Stimulated activated CD8-positive, alpha-beta memory T cell treated with anti-CD3 and anti-CD28 coated beads, Interleukin-2, amount 100 ng/mL, for 48 hours (primary cell): ENCODE measurements around the gene CNIH1.

Experiments
- DNase-seq, 2 donors: peaks; one replicate each; pipeline ENCODE4 v3.0.0-alpha.2; 2020; ENCODE audit warnings: low read depth in 2 of 2

The CNIH1 gene

DNA sequence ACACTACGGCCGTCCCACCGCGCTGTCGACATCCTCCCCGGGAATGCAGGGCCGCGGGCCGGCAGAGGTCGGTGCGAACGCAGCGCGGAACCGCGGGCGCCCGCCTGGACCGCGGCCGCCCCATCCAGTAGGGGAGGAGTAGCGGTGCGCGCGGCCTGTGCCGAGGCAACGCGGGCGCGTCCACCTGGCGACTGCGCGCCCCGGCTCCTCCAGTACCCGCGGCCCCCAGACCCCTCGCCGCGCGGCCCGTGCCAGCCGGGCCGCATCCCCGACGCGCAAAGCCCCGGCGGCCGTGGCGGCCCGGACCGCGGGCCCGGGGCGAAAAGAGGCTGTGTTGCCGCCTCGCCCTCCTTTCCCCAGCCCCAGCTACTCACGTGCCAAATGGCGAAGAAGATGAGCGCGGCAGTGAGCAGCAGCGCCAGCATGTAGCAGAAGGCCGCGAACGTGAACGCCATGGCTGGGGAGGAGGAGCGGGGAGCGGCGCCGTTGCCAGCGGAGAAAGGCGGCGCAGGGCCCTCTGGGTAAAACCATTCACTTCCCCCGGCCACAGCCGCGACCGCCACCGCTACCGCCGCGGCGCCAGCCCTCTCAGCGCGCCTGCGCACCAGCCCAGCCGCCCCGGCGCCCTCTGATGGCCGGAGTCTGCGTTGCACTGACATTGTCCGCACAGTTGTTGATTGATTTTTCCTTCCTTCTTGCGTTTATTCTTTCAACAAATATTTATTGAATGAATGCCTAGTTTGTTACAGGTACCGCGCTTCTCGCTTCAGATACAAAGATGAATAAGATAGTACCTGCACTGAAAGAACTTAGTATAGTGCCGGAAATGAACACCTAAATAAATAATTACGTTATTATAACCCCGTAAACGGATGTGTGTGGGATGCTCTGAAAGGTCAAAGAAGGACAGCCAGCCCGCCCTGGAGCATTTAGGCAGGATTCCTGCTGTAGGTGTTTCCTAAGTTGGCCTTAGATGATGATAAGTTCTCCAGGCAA, at the start of gene CNIH1:
Gene CNIH1 (minus strand): TSS at position 502 of the 996 bp plus-strand sequence. CDS start 47 bp downstream, at position 455.
- DNase-seq: peak; percentile 90

DNA sequence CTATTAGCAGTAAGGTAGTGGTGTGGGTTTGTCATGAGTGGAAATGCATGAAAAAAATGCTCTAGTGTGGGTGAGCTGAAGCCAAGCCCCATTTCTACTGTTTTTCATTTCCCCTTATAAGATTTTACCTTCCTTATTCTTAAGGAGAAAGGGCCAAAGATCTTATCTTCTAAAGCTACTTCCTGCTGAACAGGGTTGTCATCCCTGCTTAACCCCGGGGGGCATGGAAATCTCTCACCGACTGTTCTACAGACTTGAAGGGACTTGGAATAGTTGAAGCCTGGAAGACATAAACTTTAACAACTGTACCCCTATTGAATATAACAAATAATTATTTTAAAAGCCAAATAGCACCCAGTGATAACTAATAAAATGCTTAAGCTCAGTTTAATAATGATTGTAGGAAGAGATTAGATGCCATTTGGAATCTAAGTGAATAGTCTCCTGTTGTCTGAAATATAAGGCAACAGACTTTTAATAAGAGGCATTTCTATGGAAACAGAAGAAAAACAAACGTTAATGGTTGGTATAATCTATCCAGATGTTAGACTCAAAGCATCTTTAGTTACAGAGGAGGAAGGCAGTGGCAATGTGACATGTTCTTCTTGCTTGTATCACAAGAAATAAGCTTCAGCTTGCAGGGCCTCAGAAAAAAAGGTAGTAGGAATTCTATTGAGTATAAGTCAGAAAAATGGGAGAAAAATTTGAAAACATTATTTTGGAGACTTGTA, 49.4 kb upstream of the CNIH1 start:
- DNase-seq: no peak

DNA sequence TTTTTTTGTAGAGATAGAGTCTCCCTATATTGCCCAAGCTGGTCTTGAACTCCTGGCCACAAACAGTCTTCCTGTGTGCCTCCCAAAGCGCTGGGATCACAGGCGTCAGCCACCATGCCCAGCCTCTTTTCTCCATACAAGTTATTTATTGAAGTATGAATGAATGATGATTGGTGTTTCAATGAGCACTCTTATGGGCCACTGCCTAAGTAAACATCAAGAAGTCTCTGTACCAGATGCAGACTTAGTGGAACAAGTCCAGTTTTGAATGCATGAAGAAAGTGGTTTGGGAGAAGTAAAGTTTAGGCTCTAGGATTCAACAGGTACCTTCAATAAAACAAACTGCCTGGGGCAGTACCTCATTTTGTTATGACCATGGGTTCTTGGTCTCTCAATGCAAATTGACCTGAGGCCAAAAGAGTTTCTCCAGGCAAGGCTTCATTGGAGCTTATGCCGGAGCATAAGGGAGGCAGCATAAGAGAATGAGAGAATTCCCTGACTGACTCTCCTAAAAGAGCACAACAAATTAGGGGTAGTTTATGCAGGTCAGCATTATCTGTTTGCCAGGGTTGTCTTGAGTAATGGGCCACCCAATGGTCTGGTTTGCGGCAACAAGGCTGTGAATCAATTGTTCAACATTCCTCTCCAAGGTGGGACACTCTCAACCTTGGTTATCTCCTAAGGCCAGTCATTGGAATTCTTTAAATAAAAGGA, 48.7 kb upstream of the CNIH1 start:
- DNase-seq: no peak

DNA sequence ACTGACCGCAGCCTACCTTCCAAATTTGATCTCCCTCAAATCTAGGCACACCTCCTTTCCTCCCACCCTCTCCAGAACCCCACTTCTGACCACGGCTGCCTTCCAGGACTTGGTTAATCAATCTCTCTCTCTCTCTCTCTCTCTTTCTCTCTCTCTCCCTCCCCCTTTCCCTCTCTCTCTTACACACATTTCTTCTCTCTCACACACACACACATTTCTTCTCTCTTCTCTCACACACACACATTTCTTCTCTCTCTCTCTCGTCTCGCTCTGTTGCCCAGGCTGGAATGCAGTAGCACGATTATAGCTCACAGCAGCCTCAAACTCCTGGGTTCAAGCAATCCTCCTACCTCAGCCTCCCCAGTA, 48.1 kb upstream of the CNIH1 start:
- DNase-seq: no peak

DNA sequence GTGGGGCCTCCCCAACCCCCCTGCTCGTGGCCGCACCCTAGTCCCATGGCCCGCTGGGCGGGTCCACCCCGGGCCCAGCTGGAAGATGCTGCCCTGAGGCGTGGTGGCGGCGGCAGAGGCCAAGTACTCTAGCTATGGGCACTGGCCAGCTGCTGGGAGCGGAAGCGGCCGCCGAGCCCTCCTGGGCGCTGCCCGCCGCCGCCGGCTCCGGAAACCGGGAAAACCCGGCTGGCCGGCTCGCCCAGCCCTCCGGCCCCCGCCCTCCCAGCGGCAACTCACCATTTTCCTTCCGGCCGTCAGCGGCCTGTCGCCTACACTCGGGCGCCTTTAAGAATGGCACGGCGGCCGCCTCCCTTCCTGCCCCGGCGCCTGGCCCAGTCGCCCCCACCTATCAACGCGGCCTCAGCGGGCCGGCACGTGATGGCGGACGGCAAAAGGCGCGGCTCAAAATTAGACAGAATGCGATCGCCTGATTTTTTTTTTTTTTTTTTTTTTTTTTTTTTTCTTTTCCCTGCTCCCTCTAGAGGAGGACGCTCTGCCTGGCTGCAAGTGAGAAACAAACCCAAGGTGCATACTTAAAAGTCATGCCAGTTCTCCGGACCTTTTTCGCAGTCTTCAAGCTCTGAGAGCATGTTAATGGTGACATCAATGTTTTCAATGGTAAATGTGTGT, 47.6 kb upstream of the CNIH1 start, which contains the start of gene GMFB:
Gene GMFB (minus strand): TSS at position 335 of the 672 bp plus-strand sequence. CDS start 53 bp downstream, at position 282.
- peak; percentile 78 to 81 for DNase-seq

DNA sequence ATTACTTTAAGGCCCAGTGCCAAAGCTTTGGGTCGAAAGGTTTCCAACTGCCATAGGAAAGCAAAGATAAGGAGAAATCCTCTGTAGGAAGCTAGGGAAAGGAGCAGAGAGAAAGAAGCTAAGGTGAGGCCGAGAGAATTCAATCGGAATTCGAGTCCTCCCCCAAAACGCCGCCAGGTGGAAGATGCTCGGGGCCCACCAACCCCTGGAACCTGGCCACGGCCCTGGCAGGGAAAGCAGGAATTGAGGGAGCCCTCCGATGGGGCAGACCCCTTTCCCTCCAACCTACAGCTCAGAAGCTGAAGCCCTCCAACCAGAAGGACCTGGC, 47.1 kb upstream of the CNIH1 start:
- no peak for DNase-seq

DNA sequence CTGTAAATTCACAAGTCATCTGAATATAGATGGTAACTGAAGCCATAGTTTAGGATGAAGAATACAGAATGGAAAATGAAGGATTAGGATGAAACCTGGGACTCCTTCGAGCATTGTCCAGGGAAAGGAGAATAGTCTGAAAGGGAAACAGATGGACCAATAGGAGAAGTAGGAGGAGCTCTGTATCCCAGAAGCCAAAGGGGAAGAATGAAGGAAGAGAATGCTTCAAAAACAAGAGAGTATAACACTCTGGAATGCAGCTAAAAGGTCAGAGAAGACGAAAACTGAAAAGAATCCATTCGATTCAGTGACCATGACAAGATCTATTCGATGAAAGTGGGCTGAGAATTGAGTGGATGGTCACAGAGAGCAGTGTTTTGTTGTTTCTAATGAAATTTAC, 46.6 kb upstream of the CNIH1 start:
- DNase-seq: no peak

DNA sequence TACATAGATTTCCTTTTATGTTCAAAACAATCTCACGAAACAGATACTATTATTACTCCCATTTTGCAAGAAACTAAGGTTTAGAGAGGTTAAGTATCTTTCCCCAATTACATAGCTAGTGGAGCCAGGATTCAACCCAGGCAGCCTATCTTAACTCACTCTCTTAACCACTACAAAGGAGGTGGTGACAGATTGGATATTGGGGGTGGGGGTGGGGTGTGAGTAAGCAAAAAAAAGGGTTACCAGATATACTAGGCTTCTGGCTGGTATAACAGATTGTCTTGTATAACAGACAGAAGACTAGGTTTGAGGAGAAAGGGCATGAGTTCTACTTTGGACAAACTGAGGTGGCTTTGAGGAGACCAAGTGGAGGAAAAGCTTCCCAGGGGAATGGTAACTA, 45.5 kb upstream of the CNIH1 start:
- no peak for DNase-seq

DNA sequence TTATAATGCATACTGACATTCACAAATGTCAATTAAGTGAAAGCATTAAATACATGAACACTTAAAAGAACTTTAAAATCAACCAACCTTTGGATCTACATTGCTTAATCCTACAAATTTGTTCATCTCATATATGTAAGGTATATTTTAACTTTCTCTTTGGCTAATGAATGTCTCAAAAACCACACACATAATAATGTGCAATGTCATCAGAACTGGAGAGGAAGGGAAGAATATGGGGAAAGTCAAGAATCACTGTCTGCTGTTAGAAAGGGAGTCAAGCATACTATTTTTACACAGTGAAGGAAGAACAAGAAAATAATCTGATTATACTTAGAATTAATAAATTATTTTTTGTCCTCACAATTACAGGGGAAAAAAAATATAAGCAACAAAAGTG, 42.7 kb upstream of the CNIH1 start:
- no peak for DNase-seq

DNA sequence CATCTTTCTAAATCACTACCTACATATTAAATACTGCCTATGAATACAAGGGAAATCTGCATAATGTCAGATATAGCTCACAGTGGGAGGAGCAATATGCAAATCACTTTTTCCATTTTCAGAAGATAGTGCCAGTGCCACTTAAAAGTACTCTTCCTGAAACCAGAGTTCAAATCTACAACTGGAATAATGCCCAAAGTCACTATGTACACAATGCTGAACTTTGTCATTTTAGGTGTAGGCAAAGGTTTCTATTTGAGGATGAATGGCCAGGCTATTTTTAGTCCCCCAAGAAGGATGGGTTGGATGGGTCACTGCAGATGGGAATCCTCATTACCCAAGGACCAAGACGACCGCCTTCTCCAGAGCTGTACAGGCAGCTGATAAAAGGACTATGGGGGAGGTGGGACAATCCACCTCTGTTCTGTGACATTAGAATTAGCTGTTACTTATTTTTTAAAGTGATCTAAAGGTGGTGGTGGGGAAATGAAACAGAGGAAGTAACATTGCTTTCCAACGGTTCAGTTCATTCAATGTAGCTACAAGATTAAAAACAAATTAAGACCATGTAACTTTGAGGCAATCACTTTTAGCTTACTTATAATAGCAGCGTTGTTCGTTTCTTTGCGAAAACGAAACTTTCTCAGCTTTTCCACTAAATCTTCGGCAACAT, 42.0 kb upstream of the CNIH1 start:
- DNase-seq: no peak

DNA sequence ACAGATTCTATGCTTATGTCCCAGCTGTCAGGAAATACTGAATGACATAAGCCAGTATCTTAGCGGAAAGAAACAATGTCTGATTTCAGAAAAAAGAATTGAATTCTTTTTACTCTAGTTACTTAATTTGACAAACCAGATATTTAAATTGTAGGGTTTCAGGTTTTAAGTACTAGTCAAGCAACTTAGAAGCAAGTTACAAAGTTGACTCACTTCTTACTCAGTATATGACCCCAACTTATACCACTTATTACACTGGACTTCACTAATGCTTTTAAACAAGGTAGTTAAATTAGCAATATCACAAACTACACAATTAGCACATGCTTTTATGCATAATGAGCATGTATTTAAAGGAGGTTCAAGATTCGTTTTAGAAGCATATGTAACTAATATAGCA, 40.5 kb upstream of the CNIH1 start:
- no peak for DNase-seq

DNA sequence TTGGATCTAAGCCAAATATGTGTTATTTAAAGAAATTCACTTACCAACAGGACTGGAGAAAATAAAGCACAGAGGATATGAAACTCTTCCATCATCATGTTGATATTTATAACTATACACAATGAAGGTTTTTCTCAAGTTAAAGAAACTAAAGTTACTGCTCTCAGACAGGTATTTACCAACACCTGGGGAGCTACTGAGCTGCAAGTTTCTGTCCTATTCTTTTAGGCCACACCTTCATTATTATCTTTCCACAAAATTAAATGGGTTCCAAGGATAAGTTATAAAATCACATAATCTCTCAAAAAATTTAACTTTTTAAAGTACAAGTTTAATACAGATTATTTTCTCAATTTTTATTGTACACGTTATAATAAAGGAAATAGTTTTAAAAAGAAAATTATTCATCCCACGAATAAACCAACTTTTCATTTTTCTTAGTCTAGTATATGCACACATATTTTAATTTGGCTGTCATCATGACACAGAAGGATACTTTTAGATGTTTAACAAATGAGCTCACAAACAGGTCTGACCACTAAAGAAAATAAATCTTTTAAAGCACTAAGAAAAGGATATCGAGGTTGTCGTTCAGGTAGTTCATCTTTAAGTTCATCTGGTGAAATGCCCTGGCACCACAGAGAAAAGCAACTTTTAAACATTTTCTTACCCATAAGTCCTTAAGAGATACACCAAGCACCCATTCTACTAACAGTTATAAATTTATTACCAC, 39.8 kb upstream of the CNIH1 start:
- no peak for DNase-seq

DNA sequence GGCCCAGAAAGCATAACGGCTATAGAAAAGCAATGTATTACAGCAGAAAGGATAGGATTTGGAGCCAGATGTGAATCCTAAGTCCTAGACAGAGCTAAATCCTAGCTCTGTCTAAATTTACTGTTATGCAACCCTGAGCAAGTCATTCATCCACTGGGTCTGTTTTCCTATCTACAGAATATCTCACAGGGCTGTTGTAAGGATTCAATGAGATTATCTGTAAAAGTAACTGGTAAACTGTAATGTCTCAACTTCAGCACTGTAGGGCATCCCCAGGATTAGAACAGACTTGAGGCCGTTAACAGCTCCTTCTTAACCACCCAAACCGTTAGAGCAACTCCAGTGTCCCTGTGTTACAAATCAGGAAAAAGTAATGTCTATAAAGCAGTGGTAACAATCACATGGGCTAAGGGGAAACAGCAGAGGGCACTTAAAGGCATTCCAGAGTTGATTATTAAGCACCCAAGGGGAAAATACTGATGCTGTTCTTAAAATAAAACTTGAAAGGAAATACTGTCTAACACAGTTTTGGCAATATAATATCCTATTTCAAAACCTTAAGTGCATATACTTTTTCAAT, 37.6 kb upstream of the CNIH1 start:
- no peak for DNase-seq

DNA sequence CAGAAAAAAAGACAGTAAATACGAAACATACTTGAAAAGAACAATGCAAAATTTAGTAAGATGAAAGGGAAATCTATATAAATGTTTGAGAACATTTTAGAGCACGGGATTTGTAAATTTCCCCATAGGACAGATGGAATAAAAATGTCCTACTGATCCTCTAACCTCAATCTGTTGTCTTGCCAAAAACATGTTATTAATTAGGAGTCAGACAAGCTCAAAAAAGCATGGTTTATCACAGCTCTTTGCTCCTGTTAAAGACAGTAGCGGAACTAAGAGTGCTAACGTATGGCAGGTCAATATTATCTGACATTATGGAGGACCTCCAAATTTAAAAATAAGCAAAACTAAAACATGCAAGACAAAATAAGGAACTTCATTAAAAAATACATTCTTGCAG, 34.7 kb upstream of the CNIH1 start:
- no peak for DNase-seq

DNA sequence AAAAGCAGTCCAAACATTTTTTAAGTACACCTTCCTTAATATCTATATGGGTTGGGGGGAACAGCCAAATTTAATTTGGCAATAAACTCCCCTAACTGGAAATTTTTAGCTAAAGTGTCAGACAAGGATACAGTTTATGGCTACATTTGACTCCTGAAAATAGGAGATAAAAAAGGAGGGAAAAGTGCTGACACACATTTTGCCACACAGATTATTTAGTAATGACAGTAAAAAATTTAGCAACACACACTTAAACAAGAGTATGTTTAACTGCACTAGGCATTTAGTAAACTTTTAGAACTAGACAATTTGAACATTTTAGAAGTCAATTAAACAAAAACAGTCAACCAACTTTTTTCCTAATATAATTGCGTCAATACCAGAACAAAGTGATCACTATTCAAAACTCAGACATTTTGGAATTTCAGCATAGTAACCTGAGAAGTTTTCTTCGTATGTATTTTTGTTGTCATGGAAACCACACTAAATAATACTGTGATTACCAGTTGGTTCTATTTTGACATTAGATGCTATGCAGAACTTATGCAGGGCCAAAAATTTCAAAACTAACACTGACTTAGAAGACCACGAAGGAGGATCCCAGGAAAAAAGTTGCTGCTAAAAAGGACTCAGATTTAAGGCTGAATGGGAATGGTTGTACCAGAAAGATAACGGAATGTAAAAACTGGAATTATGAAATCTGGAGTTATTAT, 34.2 kb upstream of the CNIH1 start:
- no peak for DNase-seq

DNA sequence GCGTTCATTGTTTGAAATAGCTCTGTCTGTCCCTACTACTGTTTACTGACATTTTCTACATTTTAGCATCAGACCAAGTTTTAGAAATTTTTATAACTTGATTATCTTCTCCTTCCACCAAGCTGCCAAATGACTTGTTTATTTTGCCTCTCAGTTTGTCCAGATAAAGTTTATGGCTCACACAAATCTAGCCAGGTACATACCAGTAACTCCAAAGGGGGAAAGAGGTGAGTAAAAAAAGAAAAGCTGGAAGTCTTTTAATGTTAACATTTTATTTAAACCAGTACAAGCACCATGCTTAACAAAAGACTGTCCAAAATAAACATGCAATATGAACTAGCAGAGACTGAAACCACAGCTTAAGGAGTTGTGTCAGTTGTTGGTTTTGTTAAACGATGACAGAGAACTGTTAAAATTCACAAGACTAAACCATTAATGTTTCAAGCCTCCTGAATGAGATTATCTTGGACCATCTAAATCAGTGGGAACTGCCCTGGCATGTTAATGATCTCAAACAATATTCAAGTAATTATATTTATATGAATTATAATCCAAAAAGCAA, 33.1 kb upstream of the CNIH1 start:
- no peak for DNase-seq

DNA sequence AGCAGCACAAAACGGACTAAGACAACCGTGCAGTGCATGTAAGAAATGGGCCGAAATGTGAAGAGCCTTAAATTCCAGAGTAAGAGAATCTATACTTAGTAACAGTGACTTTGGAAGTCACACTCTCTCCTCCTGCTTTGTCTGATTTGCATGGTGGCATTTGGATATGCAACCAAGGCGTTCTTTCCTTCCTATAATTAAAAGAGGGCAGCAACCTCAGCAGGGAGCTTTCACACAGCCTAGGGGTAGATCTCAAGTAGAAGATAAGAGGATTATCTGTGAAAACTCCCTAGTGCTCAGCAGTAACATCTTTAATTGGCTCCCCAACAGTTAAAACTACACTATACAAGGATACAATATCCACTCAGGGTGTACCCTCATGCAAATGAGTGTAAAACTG, 31.1 kb upstream of the CNIH1 start:
- no peak for DNase-seq

DNA sequence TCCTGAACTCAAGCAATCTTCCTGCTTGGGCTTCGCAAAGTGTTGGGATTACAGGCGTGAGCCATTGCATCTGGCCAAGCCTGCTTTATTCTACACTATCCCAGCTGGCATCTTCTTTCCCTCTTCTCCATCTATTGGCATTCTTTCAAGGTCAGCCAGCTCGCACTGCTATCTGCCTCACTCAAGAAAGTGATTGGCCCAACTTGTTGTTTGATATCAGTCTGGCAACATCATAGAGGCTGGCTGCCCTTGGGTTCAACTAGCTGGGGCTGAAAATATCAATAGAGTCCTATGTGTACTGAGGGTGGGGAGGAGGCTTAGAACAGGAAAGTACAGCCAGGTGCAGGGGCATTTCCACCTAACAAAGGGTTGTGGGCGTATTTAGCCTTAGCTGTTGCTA, 30.5 kb upstream of the CNIH1 start:
- DNase-seq: no peak

DNA sequence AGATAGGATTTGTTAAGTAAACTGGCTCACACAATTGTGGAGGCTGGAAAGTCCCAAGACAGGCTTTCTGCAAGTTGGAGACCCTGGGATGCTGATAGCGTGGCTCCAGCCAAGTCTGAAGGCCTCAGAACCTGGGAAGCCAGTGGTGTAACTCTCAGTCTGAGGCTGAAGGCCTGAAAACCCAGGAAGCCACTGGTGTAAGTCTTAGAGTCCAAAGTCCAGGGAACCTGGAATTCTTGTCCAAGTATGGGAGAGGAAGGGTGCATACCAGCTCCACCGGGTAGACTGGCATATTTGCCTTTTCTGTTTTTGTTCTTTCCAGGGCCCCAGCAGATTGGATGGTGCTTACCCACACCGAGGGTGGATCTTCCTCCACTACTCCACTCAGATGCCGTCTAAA, 29.5 kb upstream of the CNIH1 start:
- DNase-seq: no peak
